ENCODE measurements around the gene MACF1.
A peak's percentile ranks its signal among the peaks of the same experiment; 100 is the strongest.
"Not testable (repeated sequence)": the region's sequence is repeated elsewhere in the genome, so short reads cannot be mapped to it uniquely, and the experiment has no call there.

The MACF1 gene

GRCh38 chr1:39431927-39432326, 227.4 kb downstream of the MACF1 start:
- no peak overlapping the region for H3K4me3 ChIP-seq (ENCODE audit: low read length)
- H3K27me3 ChIP-seq (replicated peaks; ENCODE audit: control insufficient read depth, insufficient read depth, low read length): no peaks in the 10 kb centered on the region
- H3K9me3 ChIP-seq (ENCODE audit: control insufficient read depth, low read length): no peaks in the 10 kb centered on the region
- peaks cover 99% of the 10 kb centered on the region for H3K36me3 ChIP-seq (ENCODE audit: control insufficient read depth, insufficient read depth, low read length, severe bottlenecking)
- H3K4me1 ChIP-seq (ENCODE audit: control insufficient read depth, insufficient read depth, low read length): no peaks in the 10 kb centered on the region
- no peak overlapping the region for H3K9ac ChIP-seq (ENCODE audit: low read length)
- DNase-seq (ENCODE audit: low read depth): no peak

- H3K4me1 ChIP-seq (ENCODE audit: control insufficient read depth, insufficient read depth, low read length): no peaks in the 10 kb centered on the region
- no peak overlapping the region for H3K9ac ChIP-seq (ENCODE audit: low read length)
- no peak for DNase-seq (ENCODE audit: low read depth)
- peaks cover 94% of the 10 kb centered on the region for H3K36me3 ChIP-seq (ENCODE audit: control insufficient read depth, insufficient read depth, low read length, severe bottlenecking)
- H3K4me3 ChIP-seq (ENCODE audit: low read length): no peak overlapping the region
- H3K27me3 ChIP-seq (replicated peaks; ENCODE audit: control insufficient read depth, insufficient read depth, low read length): no peaks in the 10 kb centered on the region
- H3K9me3 ChIP-seq (ENCODE audit: control insufficient read depth, low read length): no peaks in the 10 kb centered on the region
Observed at GRCh38 chr1:39434797-39435395, 230.4 kb downstream of the MACF1 start.

- Histone ChIP-seq H3K9ac (ENCODE audit: low read length) (no peak overlapping the region), H3K9me3 (ENCODE audit: control insufficient read depth, low read length) (no peaks in the 10 kb centered on the region), H3K4me1 (ENCODE audit: control insufficient read depth, insufficient read depth, low read length) (no peaks in the 10 kb centered on the region), H3K4me3 (ENCODE audit: low read length) (no peak overlapping the region), H3K36me3 (ENCODE audit: control insufficient read depth, insufficient read depth, low read length, severe bottlenecking) (peaks cover 94% of the 10 kb centered on the region), H3K27me3 (replicated peaks; ENCODE audit: control insufficient read depth, insufficient read depth, low read length) (no peaks in the 10 kb centered on the region)
- no peak for DNase-seq (ENCODE audit: low read depth)
Observed at GRCh38 chr1:39435597-39435996, 231.1 kb downstream of the MACF1 start.

GRCh38 chr1:39436842-39437241, 232.3 kb downstream of the MACF1 start:
- DNase-seq (ENCODE audit: low read depth): no peak
- Histone ChIP-seq H3K27me3 (replicated peaks; ENCODE audit: control insufficient read depth, insufficient read depth, low read length) (no peaks in the 10 kb centered on the region), H3K9ac (ENCODE audit: low read length) (no peak overlapping the region), H3K36me3 (ENCODE audit: control insufficient read depth, insufficient read depth, low read length, severe bottlenecking) (peaks cover 94% of the 10 kb centered on the region), H3K9me3 (ENCODE audit: control insufficient read depth, low read length) (no peaks in the 10 kb centered on the region), H3K4me3 (ENCODE audit: low read length) (no peak overlapping the region), H3K4me1 (ENCODE audit: control insufficient read depth, insufficient read depth, low read length) (no peaks in the 10 kb centered on the region)

- DNase-seq (ENCODE audit: low read depth): no peak
- Histone ChIP-seq H3K9ac (ENCODE audit: low read length) (no peak overlapping the region), H3K27me3 (replicated peaks; ENCODE audit: control insufficient read depth, insufficient read depth, low read length) (no peaks in the 10 kb centered on the region), H3K9me3 (ENCODE audit: control insufficient read depth, low read length) (no peaks in the 10 kb centered on the region), H3K4me1 (ENCODE audit: control insufficient read depth, insufficient read depth, low read length) (no peaks in the 10 kb centered on the region), H3K4me3 (ENCODE audit: low read length) (no peak overlapping the region), H3K36me3 (ENCODE audit: control insufficient read depth, insufficient read depth, low read length, severe bottlenecking) (peaks cover 94% of the 10 kb centered on the region)
Observed at GRCh38 chr1:39438042-39438441, 233.5 kb downstream of the MACF1 start.

GRCh38 chr1:39440856-39441255, 236.4 kb downstream of the MACF1 start:
- Histone ChIP-seq H3K4me3 (ENCODE audit: low read length) (no peak overlapping the region), H3K36me3 (ENCODE audit: control insufficient read depth, insufficient read depth, low read length, severe bottlenecking) (peaks cover 92% of the 10 kb centered on the region), H3K9ac (ENCODE audit: low read length) (no peak overlapping the region), H3K9me3 (ENCODE audit: control insufficient read depth, low read length) (no peaks in the 10 kb centered on the region), H3K27me3 (replicated peaks; ENCODE audit: control insufficient read depth, insufficient read depth, low read length) (no peaks in the 10 kb centered on the region), H3K4me1 (ENCODE audit: control insufficient read depth, insufficient read depth, low read length) (no peaks in the 10 kb centered on the region)
- DNase-seq (ENCODE audit: low read depth): no peak

GRCh38 chr1:39441797-39442196, 237.3 kb downstream of the MACF1 start:
- H3K9me3 ChIP-seq (ENCODE audit: control insufficient read depth, low read length): no peaks in the 10 kb centered on the region
- H3K36me3 ChIP-seq (ENCODE audit: control insufficient read depth, insufficient read depth, low read length, severe bottlenecking): peaks cover 92% of the 10 kb centered on the region
- DNase-seq (ENCODE audit: low read depth): no peak

GRCh38 chr1:39445573-39445972, 241.1 kb downstream of the MACF1 start:
- DNase-seq (ENCODE audit: low read depth): no peak
- no peaks in the 10 kb centered on the region for H3K27me3 ChIP-seq (replicated peaks; ENCODE audit: control insufficient read depth, insufficient read depth, low read length)
- no peak overlapping the region for H3K4me3 ChIP-seq (ENCODE audit: low read length)
- no peak overlapping the region for H3K9ac ChIP-seq (ENCODE audit: low read length)
- peaks cover 4% of the 10 kb centered on the region for H3K4me1 ChIP-seq (ENCODE audit: control insufficient read depth, insufficient read depth, low read length)
- peaks cover 92% of the 10 kb centered on the region for H3K36me3 ChIP-seq (ENCODE audit: control insufficient read depth, insufficient read depth, low read length, severe bottlenecking)
- no peaks in the 10 kb centered on the region for H3K9me3 ChIP-seq (ENCODE audit: control insufficient read depth, low read length)

More at GRCh38 chr1:39441797-39442196, 237.3 kb downstream of the MACF1 start:
- no peaks in the 10 kb centered on the region for H3K27me3 ChIP-seq (replicated peaks; ENCODE audit: control insufficient read depth, insufficient read depth, low read length)
- H3K4me3 ChIP-seq (ENCODE audit: low read length): no peak overlapping the region
- H3K4me1 ChIP-seq (ENCODE audit: control insufficient read depth, insufficient read depth, low read length): no peaks in the 10 kb centered on the region
- no peak overlapping the region for H3K9ac ChIP-seq (ENCODE audit: low read length)

- no peak for DNase-seq (ENCODE audit: low read depth)
- Histone ChIP-seq H3K4me1 (ENCODE audit: control insufficient read depth, insufficient read depth, low read length) (peaks cover 16% of the 10 kb centered on the region), H3K9ac (ENCODE audit: low read length) (no peak overlapping the region), H3K9me3 (ENCODE audit: control insufficient read depth, low read length) (no peaks in the 10 kb centered on the region), H3K36me3 (ENCODE audit: control insufficient read depth, insufficient read depth, low read length, severe bottlenecking) (peaks cover 91% of the 10 kb centered on the region), H3K4me3 (ENCODE audit: low read length) (no peak overlapping the region), H3K27me3 (replicated peaks; ENCODE audit: control insufficient read depth, insufficient read depth, low read length) (no peaks in the 10 kb centered on the region)
Observed at GRCh38 chr1:39446986-39447567, 242.6 kb downstream of the MACF1 start.

- not testable (repeated sequence) for H3K9me3 ChIP-seq (ENCODE audit: control insufficient read depth, low read length); DNase-seq (ENCODE audit: low read depth)
- peaks cover 94% of the 10 kb centered on the region for H3K36me3 ChIP-seq (ENCODE audit: control insufficient read depth, insufficient read depth, low read length, severe bottlenecking)
Observed at GRCh38 chr1:39450041-39450440, 245.5 kb downstream of the MACF1 start.

GRCh38 chr1:39450956-39451606, 246.6 kb downstream of the MACF1 start:
- no peak overlapping the region for H3K4me3 ChIP-seq (ENCODE audit: low read length)
- H3K27me3 ChIP-seq (replicated peaks; ENCODE audit: control insufficient read depth, insufficient read depth, low read length): no peaks in the 10 kb centered on the region
- peak overlapping the region; percentile 7 for H3K9ac ChIP-seq (ENCODE audit: low read length)
- peaks cover 95% of the 10 kb centered on the region for H3K36me3 ChIP-seq (ENCODE audit: control insufficient read depth, insufficient read depth, low read length, severe bottlenecking)
- DNase-seq (ENCODE audit: low read depth): peak; percentile 68
- no peaks in the 10 kb centered on the region for H3K9me3 ChIP-seq (ENCODE audit: control insufficient read depth, low read length)
- peaks cover 16% of the 10 kb centered on the region for H3K4me1 ChIP-seq (ENCODE audit: control insufficient read depth, insufficient read depth, low read length)

More at GRCh38 chr1:39450041-39450440, 245.5 kb downstream of the MACF1 start:
- H3K4me1 ChIP-seq (ENCODE audit: control insufficient read depth, insufficient read depth, low read length): peaks cover 16% of the 10 kb centered on the region
- H3K4me3 ChIP-seq (ENCODE audit: low read length); H3K27me3 ChIP-seq (replicated peaks; ENCODE audit: control insufficient read depth, insufficient read depth, low read length); H3K9ac ChIP-seq (ENCODE audit: low read length): not testable (repeated sequence)
